HepG2 (cell line): Measurements from ENCODE around the gene STK36. TPM values are rescaled to one million over a fixed set of nuclear protein-coding genes. Genes with fewer than 3 reads are reported as not detected.

ENCODE experiments used
- ARID4A ChIP-seq: sonication (generic); formaldehyde crosslinking; IDR thresholded peaks from 2 replicates; pipeline ENCODE4 v1.5.0; 2020; ENCODE audit warnings: mild to moderate bottlenecking, missing genetic modification reagents, borderline replicate concordance
- ATRX ChIP-seq: sonication (generic); formaldehyde crosslinking; IDR thresholded peaks from 2 replicates; pipeline ENCODE4 v1.4.0; 2020; ENCODE audit warnings: missing genetic modification reagents, borderline replicate concordance
- GTF3A ChIP-seq: sonication (generic); formaldehyde crosslinking; conservative IDR thresholded peaks from 2 replicates; pipeline ENCODE4 v1.4.0; 2020; ENCODE audit warnings: mild to moderate bottlenecking, missing genetic modification reagents
- HCFC1 ChIP-seq: fragments of 150-350 bp; IDR thresholded peaks from 2 replicates; pipeline ENCODE4 v1.6.1; 2014; ENCODE audit warnings: low read depth, low read length
- JDP2 ChIP-seq: sonication (generic); formaldehyde crosslinking; IDR thresholded peaks from 2 replicates; pipeline ENCODE4 v1.8.1; 2022; ENCODE audit warnings: missing genetic modification reagents, borderline replicate concordance
- RFXANK ChIP-seq: IDR thresholded peaks from 2 replicates; pipeline ENCODE4 v1.6.1; 2016
- SMARCC2 ChIP-seq: fragments of 450-650 bp; IDR thresholded peaks from 2 replicates; pipeline ENCODE4 v1.6.1; 2017; ENCODE audit warnings: antibody characterized with exemption, mild to moderate bottlenecking
- SP2 ChIP-seq: sonication (generic); formaldehyde crosslinking; IDR thresholded peaks from 2 replicates; pipeline ENCODE4 v1.5.1; 2020; ENCODE audit warnings: mild to moderate bottlenecking, missing genetic modification reagents
- SYNCRIP ChIP-seq: fragments of 200-400 bp; formaldehyde crosslinking; IDR thresholded peaks from 2 replicates; pipeline ENCODE4 v1.6.1; 2018; ENCODE audit warnings: mild to moderate bottlenecking, low read depth, low read length; ENCODE audit not compliant: insufficient read depth
- ZBTB40 ChIP-seq, 2 experiments: fragments of 450-650 bp in 1 of 2; sonication (generic) in 1 of 2; formaldehyde crosslinking in 1 of 2; IDR thresholded peaks; 2 replicates each; pipeline versions ENCODE4 v1.6.1 to v1.8.0; 2016 to 2022; ENCODE audit warnings: antibody characterized with exemption in 1 of 2, mild to moderate bottlenecking in 1 of 2, missing genetic modification reagents in 1 of 2
- ZIK1 ChIP-seq: sonication (generic); formaldehyde crosslinking; IDR thresholded peaks from 2 replicates; pipeline ENCODE4 v1.5.0; 2020; ENCODE audit warnings: mild to moderate bottlenecking, low read depth, missing genetic modification reagents, borderline replicate concordance
- ZMYM2 ChIP-seq: sonication (generic); formaldehyde crosslinking; IDR thresholded peaks from 2 replicates; pipeline ENCODE4 v1.8.0; 2022; ENCODE audit warnings: mild to moderate bottlenecking, missing genetic modification reagents
- ZNF253 ChIP-seq: sonication (generic); formaldehyde crosslinking; IDR thresholded peaks from 2 replicates; pipeline ENCODE4 v1.8.0; 2022; ENCODE audit warnings: mild to moderate bottlenecking, missing genetic modification reagents, borderline replicate concordance
- ZNF335 ChIP-seq: sonication (generic); formaldehyde crosslinking; IDR thresholded peaks from 2 replicates; pipeline ENCODE4 v1.4.0; 2020; ENCODE audit warnings: missing genetic modification reagents
- ZNF709 ChIP-seq: sonication (generic); formaldehyde crosslinking; IDR thresholded peaks from 2 replicates; pipeline ENCODE4 v1.5.0; 2020; ENCODE audit warnings: mild to moderate bottlenecking, missing genetic modification reagents
- polyA plus RNA-seq, 8 experiments: library from polyadenylated mRNA; depleted of rRNA in 3 of 8; stranded (reverse) in 7 of 8; unstranded in 1 of 8; fragments of >200 nt; fragmentation: Illumina TruSeq in 4 of 8; extraction: Trizol in 4 of 8; gene quantifications; 2 replicates each; pipeline versions ENCODE4 v1.2.1 to v1.2.3, GENCODE V29; 2011 to 2016; ENCODE audit warnings: low read depth in 4 of 8, missing spikeins in 1 of 8, mixed read lengths in 1 of 8; ENCODE audit not compliant: insufficient read depth in 1 of 8
- total RNA-seq, 5 experiments: library from RNA; depleted of rRNA; stranded (reverse); fragments of >200 nt; fragmentation: Illumina TruSeq; extraction: Trizol; gene quantifications; 2 replicates each; pipeline ENCODE4 v1.2.3, GENCODE V29; 2016; ENCODE audit warnings: low read depth in 1 of 5

STK36 gene
- total and polyA plus RNA-seq, 2 of the 13 experiments (the other 11 are each of a cell fraction or from before 2014, with no cell fraction given) = 45.9 to 83.5 TPM

GRCh38 chr2:218745559-218746469, 73.9 kb downstream of the STK36 start (continued):
- TF ChIP-seq ARID4A (CRISPR knock-in tag) (peak; percentile 57; the same call in 1 of the 2 replicates), JDP2 (CRISPR knock-in tag) (no peak), SYNCRIP (no peak), ZBTB40 (IDR thresholded peaks at IDR 0.05) (no peak), ZBTB40 (CRISPR knock-in tag; IDR thresholded peaks at IDR 0.05) (no peak), SMARCC2 (no peak), RFXANK (CRISPR knock-in tag) (no peak), ZIK1 (CRISPR knock-in tag) (no peak), GTF3A (CRISPR knock-in tag) (no peak), ZNF335 (peak; percentile 47; the same call in 1 of the 2 replicates), ZNF709 (CRISPR knock-in tag) (no peak), ZMYM2 (CRISPR knock-in tag) (no peak), HCFC1 (no peak), SP2 (CRISPR knock-in tag) (no peak), ZNF253 (CRISPR knock-in tag) (no peak), ATRX (CRISPR knock-in tag) (no peak)
